ENCODE measurements around the gene EIF2D. TPM values are rescaled to one million over a fixed set of nuclear protein-coding genes. Genes with fewer than 3 reads are reported as not detected.
A peak's percentile ranks its signal among the peaks of the same experiment; 100 is the strongest.

EIF2D gene
- total RNA-seq, 2 experiments from 2014 or later: 44.5 to 51.6 TPM

DNA sequence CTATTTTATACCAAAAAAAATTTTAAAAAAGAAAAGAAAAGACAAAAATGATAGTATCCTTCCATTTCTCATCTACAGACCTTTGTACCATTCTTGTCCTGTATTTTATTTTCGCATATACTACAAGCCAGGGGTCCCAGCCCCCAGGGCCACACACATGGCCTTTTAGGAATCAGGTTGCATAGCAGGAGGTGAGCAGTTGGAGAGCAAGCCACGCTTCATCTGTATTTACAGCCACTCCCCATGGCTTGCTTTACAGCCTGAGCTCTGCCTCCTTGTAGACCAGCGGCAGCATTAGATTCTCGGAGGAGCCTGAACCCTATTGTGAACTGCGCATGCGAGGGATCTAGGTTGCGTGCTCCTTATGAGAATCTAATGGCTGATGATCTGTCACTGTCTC lies 65.2 kb downstream of the EIF2D start:
- Mint-ChIP-seq H3K27ac (no peak overlapping the region), H3K4me3 (no peak overlapping the region), H3K9me3 (no peaks in the 10 kb centered on the region), H3K36me3 (ENCODE audit: low read depth) (no peaks in the 10 kb centered on the region), H3K27me3 (no peaks in the 10 kb centered on the region), H3K4me1 (peaks cover 34% of the 10 kb centered on the region)
- CTCF ChIA-PET: interaction anchor here (4.5 to 5.1 kb wide), 2 partner anchors 16 to 37 kb away, joined by 41 to 45 read pairs; no protein-coding TSS in a partner anchor
- POLR2A ChIA-PET: no interaction called here
- DNase-seq: no peak

- DNase-seq: no peak
- peaks cover 23% of the 10 kb centered on the region for H3K4me1 Mint-ChIP-seq
- ChIA-PET CTCF (interaction anchor here (0.6 to 5.1 kb wide), 25 partner anchors 9 to 563 kb away, joined by 3 to 45 read pairs (median 4); partner anchors contain the start of genes EIF2D and IKBKE), POLR2A (interaction anchor here (0.6 to 0.7 kb wide), 2 partner anchors 38 to 1361 kb away, joined by 3 to 8 read pairs; no protein-coding TSS in a partner anchor)
- H3K36me3 Mint-ChIP-seq (ENCODE audit: low read depth): no peaks in the 10 kb centered on the region
- H3K27ac Mint-ChIP-seq: no peak overlapping the region
- no peak overlapping the region for H3K4me3 Mint-ChIP-seq
- H3K9me3 Mint-ChIP-seq: no peaks in the 10 kb centered on the region
- no peaks in the 10 kb centered on the region for H3K27me3 Mint-ChIP-seq
Observed at GRCh38 chr1:206545351-206545750, 66.9 kb downstream of the EIF2D start.

GRCh38 chr1:206544562-206545257 lies 67.6 kb downstream of the EIF2D start:
- POLR2A ChIA-PET: interaction anchor here (0.6 to 0.7 kb wide), 3 partner anchors 22 to 1361 kb away, joined by 3 to 8 read pairs (median 3); no protein-coding TSS in a partner anchor
- H3K36me3 Mint-ChIP-seq (ENCODE audit: low read depth): no peaks in the 10 kb centered on the region
- peak; percentile 85 for DNase-seq
- H3K9me3 Mint-ChIP-seq: no peaks in the 10 kb centered on the region
- CTCF ChIA-PET: interaction anchor here (0.6 to 5.1 kb wide), 27 partner anchors 9 to 563 kb away, joined by 3 to 45 read pairs (median 4); partner anchors contain the start of genes EIF2D and IKBKE
- no peak overlapping the region for H3K4me3 Mint-ChIP-seq
- H3K4me1 Mint-ChIP-seq: peaks cover 25% of the 10 kb centered on the region
- H3K27ac Mint-ChIP-seq: peak overlapping the region; percentile 60
- no peaks in the 10 kb centered on the region for H3K27me3 Mint-ChIP-seq

Other genes starting within 250 kb of the EIF2D start
- 10 to 100 TPM; 72.6 to 85.1 TPM for gene IKBKE, start 142.0 kb downstream of the EIF2D start, total RNA-seq
- 100 to 1,000 TPM; 185 to 201 TPM for gene RASSF5, start 104.9 kb downstream of the EIF2D start, total RNA-seq
- gene DYRK3, start 23.1 kb upstream of the EIF2D start, total RNA-seq: 1 to 10 TPM; 4.0 to 4.3 TPM
- gene MAPKAPK2, start 72.4 kb upstream of the EIF2D start, total RNA-seq: 10 to 100 TPM; 55.5 to 57.4 TPM
- gene IL19, start 158.3 kb upstream of the EIF2D start, total RNA-seq: not detected
- under 1 TPM; 0.12 to 0.15 TPM for gene IL10, start 160.0 kb upstream of the EIF2D start, total RNA-seq